Endothelial cell of umbilical vein (primary cell): ENCODE data around the gene SP6. TPM values are rescaled to one million over a fixed set of nuclear protein-coding genes. Genes with fewer than 3 reads are reported as not detected.

Experiments used
- BruUV-seq: library from RNA; stranded (reverse); fragments of 400-500 nt; replicated peaks from 2 replicates; lab custom pipeline; 2021; lab: Mats Ljungman, UMichigan
- CTCF ChIA-PET: fragments of 300-600, 350-600 bp; sonication (Branson Sonifier 250); formaldehyde crosslinking; loops from one replicate; lab custom pipeline; 2021; ENCODE audit warnings: antibody characterized with exemption, inconsistent platforms; lab: Charles Lee
- POLR2A ChIA-PET: fragments of 300-600, 350-600 bp; sonication (Branson Sonifier 250); formaldehyde crosslinking; loops from one replicate; lab custom pipeline; 2021; ENCODE audit warnings: antibody characterized with exemption, inconsistent platforms; lab: Charles Lee
- DNase-seq: peaks from one replicate; pipeline ENCODE4 v3.0.0-alpha.2; 2011; ENCODE audit warnings: low read depth, low spot score
- FAIRE-seq: peaks from 2 replicates; lab custom pipeline; 2011; peaks lifted over from hg19 to GRCh38; lab: Jason Lieb, UNC
- H2AFZ ChIP-seq: 2 replicates; pipeline ENCODE4 v1.6.0; 2012; ENCODE audit warnings: low read depth, low read length, control low read depth, inconsistent platforms
- H3K27ac ChIP-seq: 2 replicates; pipeline ENCODE4 v1.5.1; 2011; ENCODE audit warnings: low read depth, mild to moderate bottlenecking, control low read depth, low read length, moderate library complexity; ENCODE audit not compliant: insufficient read depth
- H3K27me3 ChIP-seq, 2 experiments: 2 replicates each; pipeline versions ENCODE4 v1.6.0 to v1.6.1; 2011; ENCODE audit warnings: low read length in 2 of 2, mixed read lengths in 1 of 2; ENCODE audit not compliant: control insufficient read depth in 2 of 2, insufficient read depth in 2 of 2
- H3K36me3 ChIP-seq, 2 experiments: 2 replicates in 1 of 2; 3 replicates in 1 of 2; pipeline ENCODE4 v1.5.1; 2011; ENCODE audit warnings: low read length in 2 of 2, mild to moderate bottlenecking in 1 of 2, moderate library complexity in 1 of 2; ENCODE audit not compliant: control insufficient read depth in 2 of 2, insufficient read depth in 2 of 2; ENCODE audit errors: extremely low read depth in 1 of 2
- H3K4me1 ChIP-seq: 3 replicates; pipeline ENCODE4 v1.5.1; 2011; ENCODE audit warnings: mild to moderate bottlenecking, low read length; ENCODE audit not compliant: control insufficient read depth, insufficient read depth; ENCODE audit errors: extremely low read depth
- H3K4me2 ChIP-seq: 2 replicates; pipeline ENCODE4 v1.6.1; 2011; ENCODE audit warnings: low read length, control low read depth, mixed read lengths; ENCODE audit not compliant: insufficient read depth
- H3K4me3 ChIP-seq, 3 experiments: fragments of 200-600 bp in 1 of 3; sonication (generic), shearing (Covaris generic) in 1 of 3; replicated peaks in 1 of 3; 2 replicates each; pipeline ENCODE4 v1.5.1; 2011 to 2016; ENCODE audit warnings: control low read depth in 3 of 3, low read length in 3 of 3, mild to moderate bottlenecking in 2 of 3, inconsistent platforms in 1 of 3, low read depth in 1 of 3, moderate library complexity in 1 of 3; ENCODE audit not compliant: insufficient read depth in 1 of 3
- H3K79me2 ChIP-seq: 2 replicates; pipeline ENCODE4 v1.6.0; 2012; ENCODE audit warnings: low read length, inconsistent platforms; ENCODE audit not compliant: control insufficient read depth, insufficient read depth
- H3K9ac ChIP-seq: replicated peaks from 2 replicates; pipeline ENCODE3; 2011; ENCODE audit warnings: low read length, control low read depth; ENCODE audit not compliant: insufficient read depth; ENCODE audit errors: extremely low read depth
- H3K9me1 ChIP-seq: replicated peaks from 3 replicates; pipeline ENCODE4 v1.6.0; 2011; ENCODE audit warnings: mild to moderate bottlenecking, low read length; ENCODE audit not compliant: control insufficient read depth, insufficient read depth; ENCODE audit errors: extremely low read depth
- H3K9me3 ChIP-seq: replicated peaks from 2 replicates; pipeline ENCODE4 v1.5.1; 2012; ENCODE audit warnings: low read length, inconsistent platforms; ENCODE audit not compliant: control insufficient read depth, insufficient read depth
- H4K20me1 ChIP-seq: replicated peaks from 2 replicates; pipeline ENCODE3; 2011; ENCODE audit warnings: mild to moderate bottlenecking, low read length; ENCODE audit not compliant: control insufficient read depth, insufficient read depth; ENCODE audit errors: extremely low read depth
- EZH2 ChIP-seq: IDR thresholded peaks from 2 replicates; pipeline ENCODE4 v1.6.1; 2012; ENCODE audit warnings: borderline replicate concordance, low read depth, mild to moderate bottlenecking, moderate library complexity, low read length, inconsistent platforms; ENCODE audit not compliant: severe bottlenecking
- FOS ChIP-seq: IDR thresholded peaks from 2 replicates; pipeline ENCODE4 v1.6.1; 2011; ENCODE audit warnings: mild to moderate bottlenecking, low read length, moderate library complexity, borderline replicate concordance; ENCODE audit not compliant: insufficient read depth
- GATA2 ChIP-seq: IDR thresholded peaks from 2 replicates; pipeline ENCODE4 v1.7.0; 2011; ENCODE audit warnings: low read depth, mild to moderate bottlenecking, moderate library complexity, mixed read lengths, low read length; ENCODE audit not compliant: insufficient read length, insufficient read depth
- JUN ChIP-seq: IDR thresholded peaks from 2 replicates; pipeline ENCODE4 v1.6.1; 2011; ENCODE audit warnings: borderline replicate concordance, low read depth; ENCODE audit not compliant: insufficient read length, insufficient read depth
- MYC ChIP-seq: IDR thresholded peaks from one replicate; pipeline ENCODE4 v1.6.1; 2011; ENCODE audit warnings: mild to moderate bottlenecking, low read depth, low read length
- POLR2A ChIP-seq: IDR thresholded peaks from 2 replicates; pipeline ENCODE4 v1.6.1; 2012; ENCODE audit warnings: low read depth, mild to moderate bottlenecking, control low read depth, low read length
- POLR2AphosphoS5 ChIP-seq: IDR thresholded peaks from 2 replicates; pipeline ENCODE4 v1.6.1; 2012; ENCODE audit warnings: low read depth, mild to moderate bottlenecking, control low read depth, low read length, moderate library complexity; ENCODE audit not compliant: insufficient read depth
- dilution Hi-C: fragments of 300-500 bp; cut with MboI; formaldehyde crosslinking; loops from one replicate; pipeline ENCODE4 v1.15.0; 2019; ENCODE audit warnings: low sequenced_read_pairs; ENCODE audit not compliant: extremely low pct_ligation_motif_present
- intact Hi-C: fragments of 100-400 bp; cut with micrococcal nuclease; formaldehyde crosslinking; loops from one replicate; pipeline ENCODE4 v1.10.0; 2022
- polyA plus RNA-seq, 4 experiments: library from polyadenylated mRNA; depleted of rRNA in 3 of 4; stranded (reverse) in 3 of 4; unstranded in 1 of 4; fragments of >200 nt; gene quantifications; 2 replicates each; pipeline versions ENCODE4 v1.2.1 to v1.2.3, GENCODE V29; 2011 to 2012; ENCODE audit warnings: missing spikeins in 1 of 4
- total RNA-seq: library from RNA; stranded (reverse); gene quantifications from 2 replicates; pipeline ENCODE4 v1.2.3, GENCODE V29; 2021
- TF ChIP-seq, protein P1 (sequence below), 2 donors: IDR thresholded peaks; 1 replicate in 1 of 2; 2 replicates in 1 of 2; pipeline ENCODE4 v1.5.1; 2011; ENCODE audit warnings: low read length in 2 of 2, mild to moderate bottlenecking in 2 of 2, moderate library complexity in 2 of 2, control low read depth in 1 of 2, inconsistent platforms in 1 of 2, low read depth in 1 of 2; ENCODE audit not compliant: insufficient read depth in 1 of 2; ENCODE audit errors: extremely low read depth in 1 of 2
- TF ChIP-seq, protein P2 (sequence below): IDR thresholded peaks from 2 replicates; pipeline ENCODE4 v1.6.1; 2011; ENCODE audit not compliant: insufficient read depth, insufficient read length

The SP6 gene
- total and polyA plus RNA-seq, 2 donors (not counting 3 experiments of a cell fraction or from before 2014, with no cell fraction given) = 0.11 to 1.3 TPM

DNA sequence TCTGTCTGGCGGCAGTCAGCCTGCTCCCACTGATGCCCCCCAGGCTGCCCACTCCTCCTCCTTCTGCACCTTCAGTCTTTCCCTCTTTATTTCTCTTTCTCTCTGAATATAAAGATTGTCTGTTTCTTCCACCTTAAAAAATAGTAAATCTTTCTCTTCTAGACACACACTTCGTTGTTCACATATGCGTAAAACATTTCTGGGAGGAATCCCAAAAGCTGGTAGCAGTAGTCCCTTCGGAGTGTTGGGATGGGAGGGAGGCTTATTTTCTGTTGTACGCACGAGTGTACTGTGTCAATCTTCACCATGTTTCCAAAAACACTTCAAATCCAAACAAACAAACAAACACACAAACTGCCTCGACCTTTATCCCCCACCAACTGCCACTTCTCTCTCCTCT is 39.3 kb downstream of the SP6 start:
- intact Hi-C loops (no loop called here), dilution Hi-C loops (no loop called here)
- Histone ChIP-seq H4K20me1 (no peaks in the 10 kb centered on the region), H3K9me1 (no peaks in the 10 kb centered on the region), H2AFZ (no peak overlapping the region), H3K9me3 (no peaks in the 10 kb centered on the region), H3K27ac (no peak overlapping the region), H3K4me1 (peaks cover 9% of the 10 kb centered on the region), H3K9ac (no peak overlapping the region), H3K79me2 (no peaks in the 10 kb centered on the region), H3K36me3 (peaks cover 4 to 60% of the 10 kb centered on the region in 2 experiments), H3K4me2 (no peak overlapping the region), H3K27me3 (no peaks in the 10 kb centered on the region), H3K4me3 (no peak overlapping the region)
- no TSS peak for BruUV-seq
- FAIRE-seq (no peak), DNase-seq (no peak)
- ChIA-PET CTCF (interaction anchor here (1.0 kb wide), 1 partner anchor 78 kb away, joined by 4 read pairs; no protein-coding TSS in a partner anchor), POLR2A (no interaction called here)
- TF ChIP-seq GATA2 (no peak), POLR2A (no peak), JUN (no peak), FOS (no peak), MYC (no peak), EZH2 (no peak), POLR2AphosphoS5 (no peak)
- TF ChIP-seq, protein P1, sequence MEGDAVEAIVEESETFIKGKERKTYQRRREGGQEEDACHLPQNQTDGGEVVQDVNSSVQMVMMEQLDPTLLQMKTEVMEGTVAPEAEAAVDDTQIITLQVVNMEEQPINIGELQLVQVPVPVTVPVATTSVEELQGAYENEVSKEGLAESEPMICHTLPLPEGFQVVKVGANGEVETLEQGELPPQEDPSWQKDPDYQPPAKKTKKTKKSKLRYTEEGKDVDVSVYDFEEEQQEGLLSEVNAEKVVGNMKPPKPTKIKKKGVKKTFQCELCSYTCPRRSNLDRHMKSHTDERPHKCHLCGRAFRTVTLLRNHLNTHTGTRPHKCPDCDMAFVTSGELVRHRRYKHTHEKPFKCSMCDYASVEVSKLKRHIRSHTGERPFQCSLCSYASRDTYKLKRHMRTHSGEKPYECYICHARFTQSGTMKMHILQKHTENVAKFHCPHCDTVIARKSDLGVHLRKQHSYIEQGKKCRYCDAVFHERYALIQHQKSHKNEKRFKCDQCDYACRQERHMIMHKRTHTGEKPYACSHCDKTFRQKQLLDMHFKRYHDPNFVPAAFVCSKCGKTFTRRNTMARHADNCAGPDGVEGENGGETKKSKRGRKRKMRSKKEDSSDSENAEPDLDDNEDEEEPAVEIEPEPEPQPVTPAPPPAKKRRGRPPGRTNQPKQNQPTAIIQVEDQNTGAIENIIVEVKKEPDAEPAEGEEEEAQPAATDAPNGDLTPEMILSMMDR (IDR thresholded peaks at IDR 0.05; ENCODE audit: extremely low read depth in 1 of 2, insufficient read depth in 1 of 2, low read depth in 1 of 2, low read length in 2 of 2) = no peak
- TF ChIP-seq, protein P2, sequence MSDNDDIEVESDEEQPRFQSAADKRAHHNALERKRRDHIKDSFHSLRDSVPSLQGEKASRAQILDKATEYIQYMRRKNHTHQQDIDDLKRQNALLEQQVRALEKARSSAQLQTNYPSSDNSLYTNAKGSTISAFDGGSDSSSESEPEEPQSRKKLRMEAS = no peak
